Measurements from ENCODE around the gene NPAS3. TPM values are rescaled to one million over a fixed set of nuclear protein-coding genes. Genes with fewer than 3 reads are reported as not detected.

The NPAS3 gene
- total RNA-seq, 6 donors from 2014 or later: 0.30 to 0.77 (median 0.59) TPM; not detected in 2

- ATAC-seq (ENCODE audit: low FRiP score in 2 of 2): no peak
Observed at GRCh38 chr14:33521192-33521591, 582.5 kb downstream of the NPAS3 start.

GRCh38 chr14:33524244-33524643 is 585.6 kb downstream of the NPAS3 start:
- H3K9me3 ChIP-seq: no peaks in the 10 kb centered on the region
- WGBS, 2 donors: 60 to 72% methylated on average over 1 of the region's 1 CpG
- no peak overlapping the region for H3K4me3 ChIP-seq
- no peak for ATAC-seq (ENCODE audit: low FRiP score in 2 of 2)
- H3K27ac ChIP-seq: no peak overlapping the region
- no peaks in the 10 kb centered on the region for H3K4me1 ChIP-seq
- TF ChIP-seq POLR2AphosphoS5 (IDR thresholded peaks at IDR 0.05) (no peak), POLR2A (IDR thresholded peaks at IDR 0.05) (no peak), CTCF (IDR thresholded peaks at IDR 0.05) (no peak), EP300 (IDR thresholded peaks at IDR 0.05) (no peak)
- DNase-seq: no peak
- H3K27me3 ChIP-seq: no peaks in the 10 kb centered on the region
- H3K36me3 ChIP-seq: no peaks in the 10 kb centered on the region

More at GRCh38 chr14:33521192-33521591, 582.5 kb downstream of the NPAS3 start:
- no peak overlapping the region for H3K27ac ChIP-seq
- no peaks in the 10 kb centered on the region for H3K27me3 ChIP-seq
- WGBS, 2 donors: 60 to 84% methylated on average over 2 of the region's 2 CpGs
- H3K36me3 ChIP-seq: no peaks in the 10 kb centered on the region
- no peaks in the 10 kb centered on the region for H3K4me1 ChIP-seq
- no peak for DNase-seq
- H3K4me3 ChIP-seq: no peak overlapping the region
- H3K9me3 ChIP-seq: no peaks in the 10 kb centered on the region
- TF ChIP-seq CTCF (IDR thresholded peaks at IDR 0.05) (no peak), POLR2AphosphoS5 (IDR thresholded peaks at IDR 0.05) (no peak), EP300 (IDR thresholded peaks at IDR 0.05) (no peak), POLR2A (IDR thresholded peaks at IDR 0.05) (no peak)

- Histone ChIP-seq H3K27me3 (no peaks in the 10 kb centered on the region), H3K4me1 (no peaks in the 10 kb centered on the region), H3K9me3 (no peaks in the 10 kb centered on the region), H3K4me3 (no peak overlapping the region), H3K27ac (no peak overlapping the region), H3K36me3 (no peaks in the 10 kb centered on the region)
- DNase-seq (no peak), ATAC-seq (ENCODE audit: low FRiP score in 2 of 2) (no peak)
- 15 to 19% methylated on average over 3 of the region's 3 CpGs for WGBS, 2 donors
- TF ChIP-seq POLR2AphosphoS5 (IDR thresholded peaks at IDR 0.05): no peak
- TF ChIP-seq CTCF (IDR thresholded peaks at IDR 0.05): no peak
- TF ChIP-seq POLR2A (IDR thresholded peaks at IDR 0.05): no peak
- TF ChIP-seq EP300 (IDR thresholded peaks at IDR 0.05): no peak
Observed at GRCh38 chr14:33525626-33526025, 586.9 kb downstream of the NPAS3 start.

GRCh38 chr14:33527023-33527634 is 588.5 kb downstream of the NPAS3 start:
- no peak for TF ChIP-seq POLR2AphosphoS5 (IDR thresholded peaks at IDR 0.05)
- no peak for TF ChIP-seq POLR2A (IDR thresholded peaks at IDR 0.05)
- TF ChIP-seq EP300 (IDR thresholded peaks at IDR 0.05): no peak
- TF ChIP-seq CTCF (IDR thresholded peaks at IDR 0.05): no peak
- no peak for ATAC-seq (ENCODE audit: low FRiP score in 2 of 2)

GRCh38 chr14:33528655-33529054 is 590.0 kb downstream of the NPAS3 start:
- TF ChIP-seq POLR2AphosphoS5 (IDR thresholded peaks at IDR 0.05) (no peak), EP300 (IDR thresholded peaks at IDR 0.05) (no peak), POLR2A (IDR thresholded peaks at IDR 0.05) (no peak), CTCF (IDR thresholded peaks at IDR 0.05) (no peak)

More at GRCh38 chr14:33527023-33527634, 588.5 kb downstream of the NPAS3 start:
- WGBS, 2 donors: 67 to 74% methylated on average over 6 of the region's 6 CpGs
- no peaks in the 10 kb centered on the region for H3K4me1 ChIP-seq
- H3K4me3 ChIP-seq: no peak overlapping the region
- H3K9me3 ChIP-seq: no peaks in the 10 kb centered on the region
- DNase-seq: no peak
- no peak overlapping the region for H3K27ac ChIP-seq
- H3K36me3 ChIP-seq: no peaks in the 10 kb centered on the region
- H3K27me3 ChIP-seq: no peaks in the 10 kb centered on the region

More at GRCh38 chr14:33528655-33529054, 590.0 kb downstream of the NPAS3 start:
- no peaks in the 10 kb centered on the region for H3K4me1 ChIP-seq
- DNase-seq: no peak
- H3K36me3 ChIP-seq: no peaks in the 10 kb centered on the region
- H3K9me3 ChIP-seq: no peaks in the 10 kb centered on the region
- H3K4me3 ChIP-seq: no peak overlapping the region
- no peaks in the 10 kb centered on the region for H3K27me3 ChIP-seq
- H3K27ac ChIP-seq: no peak overlapping the region
- WGBS, 2 donors: 88% methylated on average over 4 of the region's 4 CpGs
- ATAC-seq (ENCODE audit: low FRiP score in 2 of 2): no peak
